Endodermal cell (in vitro differentiated cells): ENCODE results near the gene CASP2. TPM values are rescaled to one million over a fixed set of nuclear protein-coding genes. Genes with fewer than 3 reads are reported as not detected.

ENCODE experiments used
- DNase-seq: peaks from one replicate; pipeline ENCODE4 v3.0.0-alpha.2; 2017
- H3K27ac ChIP-seq: 2 replicates; pipeline ENCODE4 v1.5.1; 2013; ENCODE audit warnings: mild to moderate bottlenecking, low read depth, low read length, moderate library complexity
- H3K27me3 ChIP-seq: 2 replicates; pipeline ENCODE4 v1.6.1; 2013; ENCODE audit warnings: mild to moderate bottlenecking, low read length, moderate library complexity; ENCODE audit not compliant: insufficient read depth, control insufficient read depth, poor library complexity, severe bottlenecking
- H3K36me3 ChIP-seq: 2 replicates; pipeline ENCODE4 v1.7.0; 2013; ENCODE audit warnings: mild to moderate bottlenecking, low read length, moderate library complexity; ENCODE audit not compliant: control insufficient read depth, insufficient read depth
- H3K4me1 ChIP-seq: one replicate; pipeline ENCODE4 v1.7.0; 2013; ENCODE audit warnings: low read length; ENCODE audit not compliant: control insufficient read depth, insufficient read depth
- H3K4me3 ChIP-seq: 2 replicates; pipeline ENCODE4 v1.5.1; 2013; ENCODE audit warnings: mild to moderate bottlenecking, low read length, moderate library complexity
- H3K9ac ChIP-seq: 2 replicates; pipeline ENCODE4 v1.6.1; 2013; ENCODE audit warnings: mild to moderate bottlenecking, low read length, moderate library complexity; ENCODE audit not compliant: poor library complexity, severe bottlenecking; ENCODE audit errors: extremely low read depth
- H3K9me3 ChIP-seq: 2 replicates; pipeline ENCODE4 v1.6.1; 2013; ENCODE audit warnings: mild to moderate bottlenecking, low read length, moderate library complexity; ENCODE audit not compliant: control insufficient read depth
- H3K27ac Mint-ChIP-seq: 2 replicates; pipeline ENCODE4 v1.8.0; 2020; ENCODE audit warnings: mixed read lengths
- H3K27me3 Mint-ChIP-seq: 2 replicates; pipeline ENCODE4 v1.8.0; 2021; ENCODE audit warnings: mild to moderate bottlenecking, mixed read lengths; ENCODE audit not compliant: insufficient read depth
- H3K36me3 Mint-ChIP-seq: 2 replicates; pipeline ENCODE4 v1.8.0; 2020; ENCODE audit warnings: low read depth, mixed read lengths
- H3K4me1 Mint-ChIP-seq: 2 replicates; pipeline ENCODE4 v1.8.0; 2020; ENCODE audit warnings: mixed read lengths
- H3K4me3 Mint-ChIP-seq: 2 replicates; pipeline ENCODE4 v1.8.0; 2020; ENCODE audit warnings: mild to moderate bottlenecking, moderate library complexity, mixed read lengths
- H3K9me3 Mint-ChIP-seq: 2 replicates; pipeline ENCODE4 v1.8.0; 2020; ENCODE audit warnings: mild to moderate bottlenecking, mixed read lengths
- WGBS, 2 experiments: methylation state at CpG; one replicate each; pipeline versions ENCODE4 v1.1.5 to v1.1.7; 2013; ENCODE audit warnings: missing lambda C conversion rate in 2 of 2, mixed read lengths in 1 of 2; ENCODE audit not compliant: insufficient coverage in 1 of 2, insufficient read length in 1 of 2; 5-methylcytosine and 5-hydroxymethylcytosine counted together
- total RNA-seq, 2 donors: library from RNA; stranded (reverse); fragmentation: NEBNext Ultra II Directional in 1 of 2; extraction: Animal tissue kit (Norgen Biotek cat#: 25700) in 1 of 2; gene quantifications; 2 replicates in 1 of 2; 3 replicates in 1 of 2; pipeline ENCODE4 v1.2.1, GENCODE V29; 2021
- TF ChIP-seq, protein P1 (sequence below): fragments of 200-600 bp; sonication (generic); conservative IDR thresholded peaks from 2 replicates; pipeline ENCODE4 v1.5.0; 2021; ENCODE audit warnings: antibody characterized with exemption, mild to moderate bottlenecking

Gene CASP2
- total RNA-seq, 2 donors from 2014 or later = 47.9 to 48.3 TPM

DNA sequence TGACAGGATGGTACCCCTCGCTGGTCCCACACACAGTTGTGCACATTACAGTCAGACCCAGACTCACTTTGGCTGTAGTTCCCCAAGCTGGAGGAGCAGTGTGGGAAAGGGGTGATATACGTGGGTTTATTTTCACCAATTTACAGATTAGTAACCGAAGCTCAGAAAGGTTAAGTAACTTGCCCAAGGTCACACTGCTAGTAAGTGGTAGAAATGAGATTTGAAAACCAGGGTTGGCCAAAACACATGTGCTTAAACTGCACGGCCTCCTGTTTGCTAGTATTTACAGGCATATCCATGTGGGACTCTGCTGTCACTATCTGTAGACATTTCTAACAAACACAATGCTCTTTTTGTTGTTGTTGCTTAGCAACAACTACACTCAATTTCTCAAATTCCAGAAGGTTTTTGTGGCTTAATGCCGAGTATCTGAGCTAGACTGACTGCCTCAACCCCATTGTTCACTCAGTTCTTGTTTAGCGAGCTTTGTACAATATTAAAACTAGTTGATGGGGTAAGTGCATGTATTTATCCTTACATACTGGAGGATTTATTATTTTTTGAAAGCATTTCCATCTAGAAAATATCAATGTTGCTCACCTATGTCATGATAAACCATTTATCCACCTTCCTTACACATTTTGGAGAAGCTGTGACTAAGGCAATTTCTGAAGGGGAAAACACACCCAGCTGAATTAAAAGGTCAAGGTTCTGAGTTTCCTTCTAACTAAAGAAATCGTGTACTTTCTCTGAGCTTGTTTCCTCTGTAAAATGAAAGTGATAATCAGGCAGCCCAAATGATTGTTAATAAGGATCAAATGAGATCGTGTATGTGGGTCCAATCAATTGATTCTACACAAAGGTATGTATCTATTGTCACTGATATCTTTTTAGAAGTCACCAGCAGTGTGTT is 8.7 kb upstream of the CASP2 start:
- no peaks in the 10 kb centered on the region for H3K36me3 Mint-ChIP-seq
- Histone ChIP-seq H3K9ac (no peak overlapping the region), H3K27ac (peak overlapping the region; percentile 82), H3K27me3 (no peaks in the 10 kb centered on the region), H3K4me1 (no peaks in the 10 kb centered on the region), H3K36me3 (no peaks in the 10 kb centered on the region), H3K4me3 (no peak overlapping the region), H3K9me3 (no peaks in the 10 kb centered on the region)
- no peak overlapping the region for H3K27ac Mint-ChIP-seq
- no peak for DNase-seq
- H3K9me3 Mint-ChIP-seq = no peaks in the 10 kb centered on the region
- TF ChIP-seq, protein P1, sequence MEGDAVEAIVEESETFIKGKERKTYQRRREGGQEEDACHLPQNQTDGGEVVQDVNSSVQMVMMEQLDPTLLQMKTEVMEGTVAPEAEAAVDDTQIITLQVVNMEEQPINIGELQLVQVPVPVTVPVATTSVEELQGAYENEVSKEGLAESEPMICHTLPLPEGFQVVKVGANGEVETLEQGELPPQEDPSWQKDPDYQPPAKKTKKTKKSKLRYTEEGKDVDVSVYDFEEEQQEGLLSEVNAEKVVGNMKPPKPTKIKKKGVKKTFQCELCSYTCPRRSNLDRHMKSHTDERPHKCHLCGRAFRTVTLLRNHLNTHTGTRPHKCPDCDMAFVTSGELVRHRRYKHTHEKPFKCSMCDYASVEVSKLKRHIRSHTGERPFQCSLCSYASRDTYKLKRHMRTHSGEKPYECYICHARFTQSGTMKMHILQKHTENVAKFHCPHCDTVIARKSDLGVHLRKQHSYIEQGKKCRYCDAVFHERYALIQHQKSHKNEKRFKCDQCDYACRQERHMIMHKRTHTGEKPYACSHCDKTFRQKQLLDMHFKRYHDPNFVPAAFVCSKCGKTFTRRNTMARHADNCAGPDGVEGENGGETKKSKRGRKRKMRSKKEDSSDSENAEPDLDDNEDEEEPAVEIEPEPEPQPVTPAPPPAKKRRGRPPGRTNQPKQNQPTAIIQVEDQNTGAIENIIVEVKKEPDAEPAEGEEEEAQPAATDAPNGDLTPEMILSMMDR = no peak
- 82 to 84% methylated on average over 4 to 8 of the region's 8 CpGs for WGBS, 2 experiments
- H3K27me3 Mint-ChIP-seq = no peaks in the 10 kb centered on the region
- H3K4me3 Mint-ChIP-seq = no peak overlapping the region
- H3K4me1 Mint-ChIP-seq = peaks cover 12% of the 10 kb centered on the region

DNA sequence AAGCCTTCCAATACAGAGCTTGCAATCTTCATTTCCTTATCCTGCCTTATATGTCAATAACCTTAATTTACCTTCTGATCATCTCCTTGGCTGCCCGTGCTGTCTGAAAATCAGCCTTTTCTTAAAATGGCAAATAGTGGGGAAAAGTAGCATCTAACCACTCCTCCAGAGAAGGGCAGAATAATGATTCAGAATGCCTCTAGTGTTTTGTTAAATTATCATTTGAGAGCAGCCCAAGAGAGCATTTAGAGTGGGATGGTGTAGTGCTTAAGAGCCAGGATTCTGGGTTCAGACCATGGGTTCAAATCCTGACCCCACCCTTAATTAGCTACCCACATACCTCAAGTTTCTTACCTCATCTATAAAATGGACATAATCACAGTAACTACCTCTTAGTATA is 8.0 kb upstream of the CASP2 start:
- no peaks in the 10 kb centered on the region for H3K36me3 ChIP-seq
- TF ChIP-seq, protein P1 = no peak
- Mint-ChIP-seq H3K27me3 (peaks cover 2% of the 10 kb centered on the region), H3K4me3 (no peak overlapping the region), H3K4me1 (peaks cover 19% of the 10 kb centered on the region), H3K36me3 (no peaks in the 10 kb centered on the region), H3K9me3 (no peaks in the 10 kb centered on the region), H3K27ac (no peak overlapping the region)
- no peaks in the 10 kb centered on the region for H3K27me3 ChIP-seq
- DNase-seq = no peak
- no peaks in the 10 kb centered on the region for H3K4me1 ChIP-seq
- H3K4me3 ChIP-seq = no peak overlapping the region
- 100% methylated on average over 1 of the region's 1 CpG; no CpG with 5 or more reads in 1 of the 2 experiments for WGBS, 2 experiments
- no peaks in the 10 kb centered on the region for H3K9me3 ChIP-seq
- H3K27ac ChIP-seq = peak overlapping the region; percentile 78
- no peak overlapping the region for H3K9ac ChIP-seq

DNA sequence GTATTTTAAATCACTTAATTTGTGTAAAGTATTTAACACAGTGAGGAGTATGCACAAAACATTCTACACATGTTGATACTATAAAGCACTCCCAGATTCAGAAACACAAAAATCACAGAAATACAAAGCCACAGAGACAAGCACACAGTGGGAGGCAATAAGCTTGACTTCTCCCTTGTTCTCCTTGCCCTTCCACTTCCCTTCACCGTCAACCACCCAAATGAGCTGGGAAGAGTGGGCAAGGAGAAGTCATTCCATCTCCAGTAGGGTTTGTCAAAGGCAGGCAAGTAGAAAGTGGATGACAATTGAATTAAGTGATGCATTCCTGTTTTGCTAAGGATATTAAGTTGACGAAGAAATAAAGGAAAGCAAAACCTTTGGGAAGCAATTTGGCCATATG is 7.6 kb upstream of the CASP2 start:
- no peak for DNase-seq
- no peak overlapping the region for H3K4me3 Mint-ChIP-seq
- H3K9me3 Mint-ChIP-seq = no peaks in the 10 kb centered on the region
- no peaks in the 10 kb centered on the region for H3K27me3 ChIP-seq
- peaks cover 23% of the 10 kb centered on the region for H3K4me1 Mint-ChIP-seq
- 86% methylated on average over 2 of the region's 2 CpGs; no CpG with 5 or more reads in 1 of the 2 experiments for WGBS, 2 experiments
- H3K9me3 ChIP-seq = no peaks in the 10 kb centered on the region
- TF ChIP-seq, protein P1 = no peak
- peaks cover 6% of the 10 kb centered on the region for H3K27me3 Mint-ChIP-seq
- no peak overlapping the region for H3K9ac ChIP-seq
- no peaks in the 10 kb centered on the region for H3K36me3 ChIP-seq
- no peaks in the 10 kb centered on the region for H3K36me3 Mint-ChIP-seq
- no peaks in the 10 kb centered on the region for H3K4me1 ChIP-seq
- H3K4me3 ChIP-seq = no peak overlapping the region
- no peak overlapping the region for H3K27ac ChIP-seq
- no peak overlapping the region for H3K27ac Mint-ChIP-seq
